Germinal center (tissue), 1 donor: Measurements from ENCODE around the gene CSRP1.
A peak's percentile ranks its signal among the peaks of the same experiment; 100 is the strongest.
"Not testable (repeated sequence)": the region's sequence is repeated elsewhere in the genome, so short reads cannot be mapped to it uniquely, and the experiment has no call there.

Experiments used
- DNase-seq: peaks from one replicate; pipeline ENCODE4 v3.0.0; 2012; ENCODE audit warnings: mixed read lengths, low spot score

Gene CSRP1

GRCh38 chr1:201506557-201507359 is at the start of gene CSRP1:
Gene CSRP1 (minus strand): TSS chr1:201507123. CDS start chr1:201496303, 10,820 bp downstream.
- DNase-seq: peak; percentile 92

GRCh38 chr1:201555593-201555945 is 48.6 kb upstream of the CSRP1 start:
- no peak for DNase-seq

GRCh38 chr1:201554789-201555592 is 48.1 kb upstream of the CSRP1 start:
- no peak for DNase-seq

- no peak for DNase-seq
These were observed 47.3 kb upstream of the CSRP1 start for GRCh38 chr1:201554190-201554600.

GRCh38 chr1:201553496-201554189 is 46.7 kb upstream of the CSRP1 start:
- no peak for DNase-seq

- DNase-seq: no peak
These were observed 46.0 kb upstream of the CSRP1 start for GRCh38 chr1:201552941-201553351.

GRCh38 chr1:201551877-201552731 is 45.2 kb upstream of the CSRP1 start:
- no peak for DNase-seq

GRCh38 chr1:201551096-201551495 is 44.2 kb upstream of the CSRP1 start:
- no peak for DNase-seq

- DNase-seq: not testable (repeated sequence)
These were observed 42.6 kb upstream of the CSRP1 start for GRCh38 chr1:201549522-201549921.

GRCh38 chr1:201545851-201546492 is 39.0 kb upstream of the CSRP1 start:
- DNase-seq: peak; percentile 20

GRCh38 chr1:201544710-201545109 is 37.8 kb upstream of the CSRP1 start:
- no peak for DNase-seq

- DNase-seq: no peak
These were observed 37.1 kb upstream of the CSRP1 start for GRCh38 chr1:201543871-201544642.

GRCh38 chr1:201542309-201543035 is 35.5 kb upstream of the CSRP1 start:
- no peak for DNase-seq

GRCh38 chr1:201540846-201541735 is 34.2 kb upstream of the CSRP1 start:
- DNase-seq: peak; percentile 48

GRCh38 chr1:201539561-201540431 is 32.9 kb upstream of the CSRP1 start:
- peak; percentile 33 for DNase-seq

- peak; percentile 33 for DNase-seq
These were observed 32.0 kb upstream of the CSRP1 start, which contains the start of gene NAV1 for GRCh38 chr1:201538612-201539551. Gene NAV1 (plus strand): TSS chr1:201539127. CDS start chr1:201622885, 83,758 bp downstream.
